DND-41 (cell line): ENCODE data around the gene CCNG2.

Source experiments
- ATAC-seq: fragments of 200-7000 bp; cut with Tn5 transposase; 3 replicates; pipeline ENCODE4 v1.9.1; 2021; ENCODE audit warnings: low read depth; ENCODE audit not compliant: insufficient read depth
- DNase-seq: peaks from one replicate; pipeline ENCODE4 v3.0.0-alpha.2; 2020
- H2AFZ ChIP-seq: 2 replicates; pipeline ENCODE4 v1.6.0; 2012; ENCODE audit warnings: low read depth, low read length
- H3K27ac ChIP-seq: 2 replicates; pipeline ENCODE4 v1.5.1; 2012; ENCODE audit warnings: low read length, inconsistent platforms
- H3K27me3 ChIP-seq: fragments of 200-600 bp; sonication (generic); 2 replicates; pipeline ENCODE4 v1.6.0; 2012; ENCODE audit warnings: low read length, mild to moderate bottlenecking, inconsistent platforms; ENCODE audit not compliant: insufficient read depth, poor library complexity
- H3K36me3 ChIP-seq: 2 replicates; pipeline ENCODE4 v1.5.1; 2012; ENCODE audit warnings: low read length, inconsistent platforms; ENCODE audit not compliant: insufficient read depth
- H3K4me1 ChIP-seq: 2 replicates; pipeline ENCODE4 v1.5.1; 2012; ENCODE audit warnings: mild to moderate bottlenecking, low read length; ENCODE audit not compliant: insufficient read depth
- H3K4me2 ChIP-seq: 2 replicates; pipeline ENCODE4 v1.6.0; 2012; ENCODE audit warnings: mild to moderate bottlenecking, moderate library complexity, low read length, inconsistent platforms; ENCODE audit not compliant: insufficient read depth
- H3K4me3 ChIP-seq, 2 experiments: fragments of 200-600 bp in 1 of 2; shearing (Covaris generic) in 1 of 2; 2 replicates each; pipeline ENCODE4 v1.5.1; 2012 to 2016; ENCODE audit warnings: inconsistent platforms in 2 of 2, low read length in 2 of 2, mild to moderate bottlenecking in 2 of 2, low read depth in 1 of 2, moderate library complexity in 1 of 2
- H3K79me2 ChIP-seq: 2 replicates; pipeline ENCODE4 v1.6.0; 2012; ENCODE audit warnings: low read length, inconsistent platforms; ENCODE audit not compliant: insufficient read depth
- H3K9ac ChIP-seq: 2 replicates; pipeline ENCODE4 v1.6.0; 2012; ENCODE audit warnings: low read depth, mild to moderate bottlenecking, inconsistent platforms, low read length, moderate library complexity
- H3K9me3 ChIP-seq: 2 replicates; pipeline ENCODE4 v1.5.1; 2012; ENCODE audit warnings: low read length, moderate library complexity, mild to moderate bottlenecking, inconsistent platforms; ENCODE audit not compliant: insufficient read depth, severe bottlenecking
- H4K20me1 ChIP-seq: 2 replicates; pipeline ENCODE4 v1.6.0; 2012; ENCODE audit warnings: low read length; ENCODE audit not compliant: insufficient read depth
- CTCF ChIP-seq: IDR thresholded peaks from 2 replicates; pipeline ENCODE4 v1.5.1; 2012; ENCODE audit warnings: borderline replicate concordance, low read length, moderate library complexity, mild to moderate bottlenecking; ENCODE audit not compliant: poor library complexity, severe bottlenecking; ENCODE audit errors: extremely low read depth
- EZH2 ChIP-seq: IDR thresholded peaks from 3 replicates; pipeline ENCODE4 v1.6.1; 2012; ENCODE audit warnings: borderline replicate concordance, low read depth, mild to moderate bottlenecking, moderate library complexity, low read length, inconsistent platforms; ENCODE audit not compliant: severe bottlenecking

CCNG2 gene

GRCh38 chr4:77145842-77146185 lies 11.2 kb upstream of the CCNG2 start:
- Histone ChIP-seq H3K4me2 (no peak overlapping the region), H3K9ac (no peak overlapping the region), H4K20me1 (no peaks in the 10 kb centered on the region), H3K27me3 (no peaks in the 10 kb centered on the region), H3K9me3 (no peaks in the 10 kb centered on the region), H3K4me1 (no peaks in the 10 kb centered on the region), H3K4me3 (no peak overlapping the region), H3K79me2 (no peaks in the 10 kb centered on the region), H2AFZ (peak overlapping the region; percentile 8; the same call in 1 of the 2 replicates), H3K36me3 (no peaks in the 10 kb centered on the region), H3K27ac (no peak overlapping the region)
- ATAC-seq, result no peak
- no peak for DNase-seq
- TF ChIP-seq EZH2, result no peak
- no peak for TF ChIP-seq CTCF

- Histone ChIP-seq H3K36me3 (no peaks in the 10 kb centered on the region), H2AFZ (peak overlapping the region; percentile 8; the same call in 1 of the 2 replicates), H3K9ac (no peak overlapping the region), H3K9me3 (no peaks in the 10 kb centered on the region), H3K27ac (no peak overlapping the region), H3K79me2 (no peaks in the 10 kb centered on the region), H3K4me3 (no peak overlapping the region), H3K4me1 (no peaks in the 10 kb centered on the region), H3K27me3 (no peaks in the 10 kb centered on the region), H3K4me2 (no peak overlapping the region), H4K20me1 (no peaks in the 10 kb centered on the region)
- DNase-seq, result no peak
- no peak for TF ChIP-seq CTCF
- TF ChIP-seq EZH2, result no peak
- ATAC-seq, result 0 out of 3 replicates have a peak, but pooled peaks have one; percentile 22
These were observed 10.6 kb upstream of the CCNG2 start for GRCh38 chr4:77146186-77147078.

GRCh38 chr4:77147079-77147782 lies 9.8 kb upstream of the CCNG2 start:
- Histone ChIP-seq H3K79me2 (no peaks in the 10 kb centered on the region), H3K4me2 (no peak overlapping the region), H3K9ac (no peak overlapping the region), H3K4me1 (no peaks in the 10 kb centered on the region), H3K4me3 (no peak overlapping the region), H3K36me3 (no peaks in the 10 kb centered on the region), H2AFZ (no peak overlapping the region), H3K9me3 (no peaks in the 10 kb centered on the region), H3K27ac (no peak overlapping the region), H3K27me3 (no peaks in the 10 kb centered on the region), H4K20me1 (no peaks in the 10 kb centered on the region)
- TF ChIP-seq EZH2, result no peak
- no peak for TF ChIP-seq CTCF
- ATAC-seq, result no peak
- no peak for DNase-seq
